Activated CD4-positive, CD25-positive, alpha-beta regulatory T cell (primary cell): ENCODE results near the gene P2RY2.
"Not testable (repeated sequence)": the region's sequence is repeated elsewhere in the genome, so short reads cannot be mapped to it uniquely, and the experiment has no call there.

ENCODE experiments used
- DNase-seq, 4 experiments: peaks; one replicate each; lab custom pipeline; 2025; lab: John Stamatoyannopoulos, UW

Gene P2RY2

GRCh38 chr11:73228268-73229134, 10.4 kb downstream of the P2RY2 start:
- no peak for DNase-seq

GRCh38 chr11:73229321-73229895, 11.3 kb downstream of the P2RY2 start:
- no peak for DNase-seq

- DNase-seq, result no peak
Measured at GRCh38 chr11:73229896-73230875, 12.1 kb downstream of the P2RY2 start.

- no peak for DNase-seq
Measured at GRCh38 chr11:73230931-73231330, 12.8 kb downstream of the P2RY2 start.

GRCh38 chr11:73232487-73232886, 14.4 kb downstream of the P2RY2 start:
- DNase-seq, result not testable (repeated sequence)

GRCh38 chr11:73233211-73233610, 15.1 kb downstream of the P2RY2 start:
- DNase-seq, result no peak

GRCh38 chr11:73233692-73234470, 15.8 kb downstream of the P2RY2 start:
- DNase-seq, result no peak

GRCh38 chr11:73234471-73235181, 16.5 kb downstream of the P2RY2 start:
- no peak for DNase-seq

GRCh38 chr11:73235236-73235786, 17.2 kb downstream of the P2RY2 start:
- no peak for DNase-seq

GRCh38 chr11:73236205-73236765, 18.2 kb downstream of the P2RY2 start:
- no peak for DNase-seq

GRCh38 chr11:73236854-73237253, 18.8 kb downstream of the P2RY2 start:
- DNase-seq, result peak in 1 of 4 experiments; percentile 3

- DNase-seq, result no peak
Measured at GRCh38 chr11:73237471-73238290, 19.6 kb downstream of the P2RY2 start.

GRCh38 chr11:73239111-73239521, 21.0 kb downstream of the P2RY2 start:
- no peak for DNase-seq

- DNase-seq, result no peak
Measured at GRCh38 chr11:73239571-73240189, 21.6 kb downstream of the P2RY2 start.

- DNase-seq, result no peak
Measured at GRCh38 chr11:73240190-73240781, 22.2 kb downstream of the P2RY2 start.

GRCh38 chr11:73241300-73241699, 23.2 kb downstream of the P2RY2 start:
- no peak for DNase-seq

- peak; percentile 22 to 75 (median 48) for DNase-seq
Measured at GRCh38 chr11:73242251-73243092, 24.4 kb downstream of the P2RY2 start.
